ENCODE data around the gene TGFB2.

- no peak for TF ChIP-seq POLR2A (IDR thresholded peaks at IDR 0.05)
- TF ChIP-seq, protein P1, sequence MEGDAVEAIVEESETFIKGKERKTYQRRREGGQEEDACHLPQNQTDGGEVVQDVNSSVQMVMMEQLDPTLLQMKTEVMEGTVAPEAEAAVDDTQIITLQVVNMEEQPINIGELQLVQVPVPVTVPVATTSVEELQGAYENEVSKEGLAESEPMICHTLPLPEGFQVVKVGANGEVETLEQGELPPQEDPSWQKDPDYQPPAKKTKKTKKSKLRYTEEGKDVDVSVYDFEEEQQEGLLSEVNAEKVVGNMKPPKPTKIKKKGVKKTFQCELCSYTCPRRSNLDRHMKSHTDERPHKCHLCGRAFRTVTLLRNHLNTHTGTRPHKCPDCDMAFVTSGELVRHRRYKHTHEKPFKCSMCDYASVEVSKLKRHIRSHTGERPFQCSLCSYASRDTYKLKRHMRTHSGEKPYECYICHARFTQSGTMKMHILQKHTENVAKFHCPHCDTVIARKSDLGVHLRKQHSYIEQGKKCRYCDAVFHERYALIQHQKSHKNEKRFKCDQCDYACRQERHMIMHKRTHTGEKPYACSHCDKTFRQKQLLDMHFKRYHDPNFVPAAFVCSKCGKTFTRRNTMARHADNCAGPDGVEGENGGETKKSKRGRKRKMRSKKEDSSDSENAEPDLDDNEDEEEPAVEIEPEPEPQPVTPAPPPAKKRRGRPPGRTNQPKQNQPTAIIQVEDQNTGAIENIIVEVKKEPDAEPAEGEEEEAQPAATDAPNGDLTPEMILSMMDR (IDR thresholded peaks at IDR 0.05) = no peak
- TF ChIP-seq EP300 (IDR thresholded peaks at IDR 0.05) = no peak
- TF ChIP-seq POLR2AphosphoS5 (IDR thresholded peaks at IDR 0.05) = no peak
Measured at GRCh38 chr1:218430346-218430745, 85.2 kb downstream of the TGFB2 start.

Measured in gastroesophageal sphincter (tissue), 3 donors.